ACC112 (cell line): Measurements from ENCODE around the gene ATG3.

Experiments used
- H2AFZ ChIP-seq: fragments of 200-600 bp; sonication (generic); one replicate; pipeline ENCODE4 v1.6.0; 2017; ENCODE audit warnings: antibody characterized with exemption, low read length; ENCODE audit not compliant: unreplicated experiment
- H3K27ac ChIP-seq: fragments of 200-600 bp; sonication (generic); 2 replicates; pipeline ENCODE4 v1.5.1; 2014; ENCODE audit warnings: low read depth, mild to moderate bottlenecking, antibody characterized with exemption, low read length, moderate library complexity
- H3K27me3 ChIP-seq: fragments of 200-600 bp; sonication (generic); 2 replicates; pipeline ENCODE4 v1.6.1; 2014; ENCODE audit warnings: mild to moderate bottlenecking, antibody characterized with exemption, low read length, moderate library complexity, mixed read lengths; ENCODE audit not compliant: insufficient read depth
- H3K36me3 ChIP-seq: fragments of 200-600 bp; sonication (generic); 2 replicates; pipeline ENCODE4 v1.6.1; 2016; ENCODE audit warnings: mild to moderate bottlenecking, antibody characterized with exemption, low read length, moderate library complexity, mixed read lengths; ENCODE audit not compliant: insufficient read depth
- H3K4me1 ChIP-seq: fragments of 200-600 bp; sonication (generic); one replicate; pipeline ENCODE4 v1.6.1; 2016; ENCODE audit warnings: low read length, mixed read lengths; ENCODE audit not compliant: insufficient read depth, unreplicated experiment, control insufficient read depth
- H3K4me3 ChIP-seq: fragments of 200-600 bp; sonication (generic); 2 replicates; pipeline ENCODE4 v1.5.1; 2014; ENCODE audit warnings: mild to moderate bottlenecking, low read depth, low read length
- H3K79me2 ChIP-seq: fragments of 200-600 bp; sonication (generic); one replicate; pipeline ENCODE4 v1.6.0; 2016; ENCODE audit warnings: low read length; ENCODE audit not compliant: control insufficient read depth, unreplicated experiment, insufficient read depth

The ATG3 gene

DNA sequence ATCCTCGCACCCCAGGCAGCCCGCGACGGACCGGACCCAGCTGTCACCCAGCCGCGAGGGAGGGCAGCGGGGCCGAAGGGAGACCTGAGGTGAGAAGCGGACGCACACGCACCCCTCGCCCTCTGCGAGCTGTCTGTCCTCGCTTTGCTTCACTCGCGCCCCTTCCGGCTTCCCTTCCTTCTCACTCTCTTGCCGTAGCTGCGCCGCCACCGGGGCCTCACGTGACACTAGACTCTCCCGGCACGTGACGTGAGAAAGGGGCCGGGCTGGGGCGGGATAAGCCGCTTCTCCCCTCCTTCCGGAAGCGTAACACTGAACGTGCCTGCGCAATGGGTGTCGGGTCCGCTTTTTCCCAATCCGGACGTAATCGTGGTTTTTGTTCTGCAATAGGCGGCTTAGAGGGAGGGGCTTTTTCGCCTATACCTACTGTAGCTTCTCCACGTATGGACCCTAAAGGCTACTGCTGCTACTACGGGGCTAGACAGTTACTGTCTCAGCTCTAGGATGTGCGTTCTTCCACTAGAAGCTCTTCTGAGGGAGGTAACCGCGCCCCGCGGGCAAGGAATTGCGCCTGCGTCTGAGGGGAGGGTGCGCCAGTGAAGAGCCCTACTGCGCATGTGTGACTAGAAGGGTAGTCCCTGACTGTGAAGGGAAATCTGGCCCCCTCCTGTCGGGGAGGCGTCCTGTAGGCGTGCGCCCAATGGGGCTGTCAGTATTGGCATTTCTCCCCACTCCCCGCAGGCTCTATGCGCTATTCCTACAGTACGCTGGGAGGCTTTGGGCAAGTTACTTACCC, at the start of gene ATG3, which contains the start of gene SLC35A5:
Gene ATG3, minus strand, starts transcription at position 229 of the 796 bp plus-strand sequence. CDS start 434 bp downstream, outside the sequence.
Gene SLC35A5, plus strand, starts transcription at position 312 of the 796 bp plus-strand sequence. CDS start 1,359 bp downstream, outside the sequence.
- Histone ChIP-seq H3K27me3 (no peaks in the 10 kb centered on the region), H3K27ac (peak within 1 kb of the TSS; percentile 95), H2AFZ (peak within 1 kb of the TSS; percentile 76), H3K4me1 (peaks cover 22% of the 10 kb centered on the region), H3K36me3 (peaks cover 11% of the 10 kb centered on the region; the same call in 1 of the 2 replicates), H3K4me3 (peak within 1 kb of the TSS; percentile 97), H3K79me2 (peaks cover 50% of the 10 kb centered on the region)

GRCh38 chr3:112610121-112610520, 48.4 kb upstream of the ATG3 start:
- H3K79me2 ChIP-seq = peaks cover 11% of the 10 kb centered on the region
- no peaks in the 10 kb centered on the region for H3K27me3 ChIP-seq
- H3K4me1 ChIP-seq = peaks cover 24% of the 10 kb centered on the region
- H3K27ac ChIP-seq = peak overlapping the region; percentile 83
- peaks cover 72% of the 10 kb centered on the region for H3K36me3 ChIP-seq
- no peak overlapping the region for H3K4me3 ChIP-seq
- no peak overlapping the region for H2AFZ ChIP-seq

GRCh38 chr3:112607863-112608262, 46.1 kb upstream of the ATG3 start:
- Histone ChIP-seq H3K79me2 (peaks cover 6% of the 10 kb centered on the region), H2AFZ (no peak overlapping the region), H3K4me3 (no peak overlapping the region)

DNA sequence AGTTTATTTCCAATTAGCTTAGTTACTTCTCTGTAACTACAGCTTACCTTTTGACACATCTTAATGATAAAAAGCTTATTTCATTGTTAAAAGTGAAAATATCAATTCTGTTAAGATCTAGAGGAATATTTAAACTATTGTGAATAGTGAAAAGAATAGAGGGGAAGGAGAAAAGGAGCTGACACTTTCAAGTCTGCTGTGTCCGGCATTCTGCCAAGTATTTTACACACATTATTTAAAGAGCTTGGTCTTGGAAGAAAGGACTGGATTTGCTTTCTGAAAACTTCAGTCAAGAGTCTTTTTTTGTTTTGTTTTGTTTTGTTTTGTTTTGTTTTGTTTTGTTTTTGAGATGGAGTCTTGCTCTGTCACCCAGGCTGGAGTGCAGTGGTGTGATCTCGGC, 44.3 kb upstream of the ATG3 start:
- H3K36me3 ChIP-seq = peaks cover 60% of the 10 kb centered on the region
- no peaks in the 10 kb centered on the region for H3K79me2 ChIP-seq
- H3K27ac ChIP-seq = peak overlapping the region; percentile 98
- H2AFZ ChIP-seq = no peak overlapping the region
- H3K4me3 ChIP-seq = no peak overlapping the region
- H3K4me1 ChIP-seq = peaks cover 33% of the 10 kb centered on the region
- no peaks in the 10 kb centered on the region for H3K27me3 ChIP-seq

More at GRCh38 chr3:112607863-112608262, 46.1 kb upstream of the ATG3 start:
- H3K4me1 ChIP-seq = peaks cover 38% of the 10 kb centered on the region
- H3K36me3 ChIP-seq = peaks cover 61% of the 10 kb centered on the region
- H3K27me3 ChIP-seq = no peaks in the 10 kb centered on the region
- peak overlapping the region; percentile 83 for H3K27ac ChIP-seq

GRCh38 chr3:112605285-112605684, 43.5 kb upstream of the ATG3 start:
- H3K27me3 ChIP-seq = no peaks in the 10 kb centered on the region
- no peak overlapping the region for H3K4me3 ChIP-seq
- peak overlapping the region; percentile 98 for H3K27ac ChIP-seq
- H3K79me2 ChIP-seq = no peaks in the 10 kb centered on the region
- H3K4me1 ChIP-seq = peaks cover 30% of the 10 kb centered on the region
- H3K36me3 ChIP-seq = peaks cover 61% of the 10 kb centered on the region
- H2AFZ ChIP-seq = no peak overlapping the region

DNA sequence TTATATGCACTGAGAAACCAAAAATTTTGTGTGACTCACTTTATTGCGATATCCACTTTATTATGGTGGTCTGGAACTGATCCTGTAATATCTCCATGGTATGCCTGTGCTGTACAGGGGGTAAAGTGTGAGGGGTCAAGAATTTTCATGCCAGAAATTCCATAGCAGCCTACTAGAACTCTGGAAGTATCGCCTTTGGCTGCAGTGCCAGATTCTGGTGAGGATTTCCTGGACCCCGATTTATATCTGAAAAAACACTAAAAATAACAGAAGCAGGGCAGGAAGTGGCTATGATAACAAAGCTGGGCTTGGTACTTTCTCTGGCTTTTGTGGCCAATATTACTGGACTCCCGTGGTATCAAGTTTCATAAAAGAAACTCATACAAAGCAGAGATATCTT, 42.8 kb upstream of the ATG3 start:
- peaks cover 53% of the 10 kb centered on the region for H3K36me3 ChIP-seq
- H3K4me1 ChIP-seq = peaks cover 23% of the 10 kb centered on the region
- H3K27me3 ChIP-seq = no peaks in the 10 kb centered on the region
- H3K27ac ChIP-seq = peak overlapping the region; percentile 98
- H2AFZ ChIP-seq = no peak overlapping the region
- H3K4me3 ChIP-seq = no peak overlapping the region; the same call in 1 of the 2 replicates
- no peaks in the 10 kb centered on the region for H3K79me2 ChIP-seq

- H3K4me3 ChIP-seq = no peak overlapping the region
- peaks cover 51% of the 10 kb centered on the region for H3K36me3 ChIP-seq
- peak overlapping the region; percentile 22 for H3K27ac ChIP-seq
- H3K79me2 ChIP-seq = no peaks in the 10 kb centered on the region
- peaks cover 23% of the 10 kb centered on the region for H3K4me1 ChIP-seq
- no peak overlapping the region for H2AFZ ChIP-seq
- H3K27me3 ChIP-seq = no peaks in the 10 kb centered on the region
These were observed 40.6 kb upstream of the ATG3 start for GRCh38 chr3:112602217-112602838.

DNA sequence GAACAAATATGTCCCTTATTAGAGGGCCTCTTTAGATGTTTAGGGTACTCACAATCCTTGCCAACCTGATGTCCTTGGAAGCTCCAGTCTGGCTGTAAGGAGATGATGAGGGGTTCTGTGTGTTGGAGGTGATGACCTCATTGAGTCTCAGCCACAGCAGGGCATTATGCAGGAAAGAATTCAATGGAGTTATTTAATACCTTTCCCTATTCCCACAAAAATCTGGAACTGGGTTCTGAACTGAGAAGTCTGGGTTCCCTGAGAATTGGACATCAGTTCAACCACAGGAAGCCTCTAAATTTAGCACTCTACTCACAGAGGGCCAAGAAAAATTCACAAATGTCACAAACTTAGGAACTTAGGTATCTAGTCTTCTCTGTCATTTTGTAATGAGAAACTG, 37.0 kb upstream of the ATG3 start:
- H3K27me3 ChIP-seq = no peaks in the 10 kb centered on the region
- H3K27ac ChIP-seq = no peak overlapping the region
- H3K4me1 ChIP-seq = peaks cover under 1% of the 10 kb centered on the region
- no peaks in the 10 kb centered on the region for H3K79me2 ChIP-seq
- H3K4me3 ChIP-seq = no peak overlapping the region
- H3K36me3 ChIP-seq = peaks cover 31% of the 10 kb centered on the region
- H2AFZ ChIP-seq = no peak overlapping the region

DNA sequence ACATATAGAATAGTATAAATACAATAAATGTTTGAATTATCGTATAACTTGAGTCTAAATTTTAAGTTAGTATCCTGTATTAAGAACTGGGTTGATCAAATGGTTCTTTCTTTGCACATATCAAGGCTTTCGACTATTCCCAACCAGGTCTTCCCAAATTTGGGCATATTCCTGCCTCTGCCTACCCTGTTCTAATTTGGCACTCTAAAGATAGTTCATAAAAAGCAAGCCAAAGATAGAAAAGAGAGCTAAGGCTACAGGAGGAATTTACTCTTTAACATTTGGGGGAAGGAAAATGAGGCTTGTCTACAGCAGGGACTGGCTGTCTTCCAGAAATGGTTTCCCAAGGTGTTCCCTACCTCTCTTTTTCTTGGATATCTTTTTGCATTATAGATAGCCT, 36.2 kb upstream of the ATG3 start:
- peaks cover 31% of the 10 kb centered on the region for H3K36me3 ChIP-seq
- no peaks in the 10 kb centered on the region for H3K27me3 ChIP-seq
- no peak overlapping the region for H2AFZ ChIP-seq
- H3K4me3 ChIP-seq = no peak overlapping the region
- H3K79me2 ChIP-seq = no peaks in the 10 kb centered on the region
- no peak overlapping the region for H3K27ac ChIP-seq
- no peaks in the 10 kb centered on the region for H3K4me1 ChIP-seq

DNA sequence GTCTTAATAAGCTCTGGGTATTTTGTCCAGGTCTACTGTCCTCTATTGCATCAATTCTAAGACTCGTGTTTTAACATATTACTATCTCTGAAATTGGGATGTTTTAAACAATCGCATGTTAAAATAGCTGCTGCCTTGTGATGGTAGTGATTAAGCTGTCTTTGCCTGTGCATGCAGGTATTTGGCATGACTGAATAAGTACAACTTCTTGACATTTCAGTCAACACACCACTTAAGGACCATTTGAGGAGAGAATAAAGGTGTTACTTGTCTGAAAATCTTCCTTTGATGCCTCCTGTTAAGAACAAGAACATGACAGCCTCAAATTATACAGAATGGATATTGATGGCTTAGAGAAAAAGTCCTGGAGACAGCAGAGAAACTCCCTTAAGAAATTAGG, 33.1 kb upstream of the ATG3 start:
- no peaks in the 10 kb centered on the region for H3K4me1 ChIP-seq
- peaks cover 13% of the 10 kb centered on the region for H3K36me3 ChIP-seq
- H2AFZ ChIP-seq = no peak overlapping the region
- no peak overlapping the region for H3K4me3 ChIP-seq
- H3K27ac ChIP-seq = no peak overlapping the region
- H3K79me2 ChIP-seq = no peaks in the 10 kb centered on the region
- no peaks in the 10 kb centered on the region for H3K27me3 ChIP-seq
